Body of pancreas (tissue), 4 donors: ENCODE measurements around the gene MAP1B.

Source experiments
- POLR2A ChIP-seq, 3 donors: fragments of 450-650 bp; IDR thresholded peaks; one replicate each; pipeline ENCODE4 v1.6.1; 2016; ENCODE audit warnings: antibody characterized with exemption in 3 of 3, mild to moderate bottlenecking in 2 of 3
- TF ChIP-seq, protein P1 (sequence below), 7 experiments: fragments of 450-650 bp in 4 of 7; fragments of 200-600 bp in 3 of 7; sonication (generic) in 3 of 7; IDR thresholded peaks; one replicate each; pipeline ENCODE4 v1.5.1; 2016 to 2019; ENCODE audit warnings: antibody characterized with exemption in 7 of 7

DNA sequence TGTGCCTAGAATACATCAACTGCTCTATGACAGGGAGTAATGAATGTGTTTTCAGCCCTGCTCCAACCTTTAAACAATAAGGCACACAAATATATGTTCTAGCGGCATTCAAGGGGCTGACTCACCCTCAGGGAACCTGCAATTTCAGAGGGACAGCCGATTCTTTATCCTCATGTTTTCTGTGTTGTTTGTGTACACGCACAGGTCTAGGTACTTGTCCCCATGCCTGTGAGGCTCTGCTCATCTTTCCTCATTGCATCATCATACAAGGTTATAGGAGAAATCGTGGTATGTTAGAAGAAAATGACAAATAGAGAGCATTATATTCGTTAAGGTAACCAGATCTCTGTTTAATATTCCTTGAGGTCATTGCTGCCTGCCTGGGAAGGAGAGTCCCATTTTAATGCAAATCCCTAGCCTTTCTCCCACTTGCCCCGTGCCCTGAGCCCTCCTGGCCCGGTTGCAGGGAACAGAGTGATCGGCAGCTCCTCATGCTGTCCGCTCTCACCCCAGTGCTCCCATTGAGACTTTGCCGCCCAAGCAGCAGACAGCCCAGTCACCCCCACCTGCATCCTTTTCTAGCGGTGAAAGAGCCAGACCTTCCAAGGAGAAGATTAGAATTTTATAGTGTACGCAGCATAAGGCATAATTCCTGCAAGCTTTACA is 14.6 kb downstream of the MAP1B start:
- TF ChIP-seq POLR2A (IDR thresholded peaks at IDR 0.05): no peak
- TF ChIP-seq, protein P1, sequence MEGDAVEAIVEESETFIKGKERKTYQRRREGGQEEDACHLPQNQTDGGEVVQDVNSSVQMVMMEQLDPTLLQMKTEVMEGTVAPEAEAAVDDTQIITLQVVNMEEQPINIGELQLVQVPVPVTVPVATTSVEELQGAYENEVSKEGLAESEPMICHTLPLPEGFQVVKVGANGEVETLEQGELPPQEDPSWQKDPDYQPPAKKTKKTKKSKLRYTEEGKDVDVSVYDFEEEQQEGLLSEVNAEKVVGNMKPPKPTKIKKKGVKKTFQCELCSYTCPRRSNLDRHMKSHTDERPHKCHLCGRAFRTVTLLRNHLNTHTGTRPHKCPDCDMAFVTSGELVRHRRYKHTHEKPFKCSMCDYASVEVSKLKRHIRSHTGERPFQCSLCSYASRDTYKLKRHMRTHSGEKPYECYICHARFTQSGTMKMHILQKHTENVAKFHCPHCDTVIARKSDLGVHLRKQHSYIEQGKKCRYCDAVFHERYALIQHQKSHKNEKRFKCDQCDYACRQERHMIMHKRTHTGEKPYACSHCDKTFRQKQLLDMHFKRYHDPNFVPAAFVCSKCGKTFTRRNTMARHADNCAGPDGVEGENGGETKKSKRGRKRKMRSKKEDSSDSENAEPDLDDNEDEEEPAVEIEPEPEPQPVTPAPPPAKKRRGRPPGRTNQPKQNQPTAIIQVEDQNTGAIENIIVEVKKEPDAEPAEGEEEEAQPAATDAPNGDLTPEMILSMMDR (IDR thresholded peaks at IDR 0.05): no peak
